Keratinocyte (primary cell): Measurements from ENCODE around the gene SBNO1.

Source experiments
- EZH2 ChIP-seq: IDR thresholded peaks from one replicate; pipeline ENCODE4 v1.6.1; 2012; ENCODE audit warnings: inconsistent platforms, mild to moderate bottlenecking, low read length, moderate library complexity
- TF ChIP-seq, protein P1 (sequence below), 3 experiments: IDR thresholded peaks in 1 of 3; conservative IDR thresholded peaks in 1 of 3; optimal IDR thresholded peaks in 1 of 3; 2 replicates in 2 of 3; 3 replicates in 1 of 3; pipeline versions ENCODE3 to v1.5.1; 2011; ENCODE audit warnings: low read length in 3 of 3, mild to moderate bottlenecking in 3 of 3, moderate library complexity in 2 of 3, control low read depth in 1 of 3, inconsistent platforms in 1 of 3; ENCODE audit not compliant: insufficient read depth in 2 of 3; ENCODE audit errors: extremely low read depth in 1 of 3

DNA sequence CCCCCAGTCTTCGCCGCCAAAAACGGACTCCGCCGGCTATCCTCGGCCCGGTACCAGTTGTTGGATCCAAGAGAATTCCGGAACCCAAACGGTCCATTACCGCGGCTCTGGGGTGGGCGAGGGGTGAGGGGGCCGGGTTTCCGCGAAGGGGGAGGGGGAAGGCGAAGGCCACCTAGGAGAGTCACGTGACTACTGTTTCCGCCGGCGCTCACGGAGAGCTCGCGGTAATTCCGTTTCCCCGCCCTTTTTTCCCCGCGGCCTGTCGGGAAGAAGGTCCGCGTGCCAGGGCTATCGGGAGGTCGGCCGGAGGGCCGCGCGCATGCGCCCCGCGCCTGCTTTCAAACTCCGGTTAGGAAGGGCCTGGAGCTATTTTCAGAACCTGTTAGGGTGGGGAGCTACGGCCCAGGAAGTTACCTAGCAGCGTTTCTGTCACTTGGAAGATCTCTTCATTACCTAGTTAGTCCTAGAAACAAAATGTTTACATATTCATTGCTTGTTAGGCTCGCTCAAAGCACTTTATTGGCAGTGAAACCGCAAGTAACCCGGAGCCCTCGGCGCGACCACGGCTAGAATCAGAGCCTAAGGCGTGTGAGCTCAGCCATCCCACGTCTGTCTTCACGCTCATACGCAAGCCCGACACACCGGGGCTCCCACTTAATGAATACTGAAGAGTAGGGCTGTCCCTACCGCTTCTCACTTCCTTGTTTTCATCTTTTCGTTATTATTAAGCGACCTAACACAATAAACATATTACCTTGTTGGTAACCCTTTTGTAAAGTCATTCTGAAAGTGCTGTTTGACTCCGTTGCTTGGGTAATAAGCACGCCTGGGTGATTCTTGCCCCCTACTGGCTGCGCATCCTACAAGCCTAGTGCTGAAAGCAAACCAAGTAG is 624 bp upstream of the SBNO1 start:
- TF ChIP-seq EZH2: no peak
- TF ChIP-seq, protein P1, sequence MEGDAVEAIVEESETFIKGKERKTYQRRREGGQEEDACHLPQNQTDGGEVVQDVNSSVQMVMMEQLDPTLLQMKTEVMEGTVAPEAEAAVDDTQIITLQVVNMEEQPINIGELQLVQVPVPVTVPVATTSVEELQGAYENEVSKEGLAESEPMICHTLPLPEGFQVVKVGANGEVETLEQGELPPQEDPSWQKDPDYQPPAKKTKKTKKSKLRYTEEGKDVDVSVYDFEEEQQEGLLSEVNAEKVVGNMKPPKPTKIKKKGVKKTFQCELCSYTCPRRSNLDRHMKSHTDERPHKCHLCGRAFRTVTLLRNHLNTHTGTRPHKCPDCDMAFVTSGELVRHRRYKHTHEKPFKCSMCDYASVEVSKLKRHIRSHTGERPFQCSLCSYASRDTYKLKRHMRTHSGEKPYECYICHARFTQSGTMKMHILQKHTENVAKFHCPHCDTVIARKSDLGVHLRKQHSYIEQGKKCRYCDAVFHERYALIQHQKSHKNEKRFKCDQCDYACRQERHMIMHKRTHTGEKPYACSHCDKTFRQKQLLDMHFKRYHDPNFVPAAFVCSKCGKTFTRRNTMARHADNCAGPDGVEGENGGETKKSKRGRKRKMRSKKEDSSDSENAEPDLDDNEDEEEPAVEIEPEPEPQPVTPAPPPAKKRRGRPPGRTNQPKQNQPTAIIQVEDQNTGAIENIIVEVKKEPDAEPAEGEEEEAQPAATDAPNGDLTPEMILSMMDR (optimal IDR thresholded peaks at IDR 0.05 in 1 of 3, IDR thresholded peaks at IDR 0.05 in 1 of 3, conservative IDR thresholded peaks at IDR 0.05 in 1 of 3; ENCODE audit: extremely low read depth in 1 of 3, insufficient read depth in 2 of 3, low read length in 3 of 3): peak; percentile 79 to 87 (median 84)
